Epithelial cell of esophagus (primary cell): Measurements from ENCODE around the gene FNDC3B.
"Not testable (repeated sequence)": the region's sequence is repeated elsewhere in the genome, so short reads cannot be mapped to it uniquely, and the experiment has no call there.

ENCODE experiments used
- DNase-seq: peaks from one replicate; pipeline ENCODE4 v3.0.0; 2010; ENCODE audit warnings: low read depth
- H3K4me3 ChIP-seq: 2 replicates; pipeline ENCODE4 v1.5.1; 2011; ENCODE audit warnings: mild to moderate bottlenecking, low read length, control low read depth
- TF ChIP-seq, protein P1 (sequence below): IDR thresholded peaks from 2 replicates; pipeline ENCODE4 v1.5.1; 2011; ENCODE audit warnings: low read depth, mild to moderate bottlenecking, low read length, control low read depth, inconsistent platforms; ENCODE audit not compliant: insufficient read depth; ENCODE audit errors: missing control alignments

FNDC3B gene

DNA sequence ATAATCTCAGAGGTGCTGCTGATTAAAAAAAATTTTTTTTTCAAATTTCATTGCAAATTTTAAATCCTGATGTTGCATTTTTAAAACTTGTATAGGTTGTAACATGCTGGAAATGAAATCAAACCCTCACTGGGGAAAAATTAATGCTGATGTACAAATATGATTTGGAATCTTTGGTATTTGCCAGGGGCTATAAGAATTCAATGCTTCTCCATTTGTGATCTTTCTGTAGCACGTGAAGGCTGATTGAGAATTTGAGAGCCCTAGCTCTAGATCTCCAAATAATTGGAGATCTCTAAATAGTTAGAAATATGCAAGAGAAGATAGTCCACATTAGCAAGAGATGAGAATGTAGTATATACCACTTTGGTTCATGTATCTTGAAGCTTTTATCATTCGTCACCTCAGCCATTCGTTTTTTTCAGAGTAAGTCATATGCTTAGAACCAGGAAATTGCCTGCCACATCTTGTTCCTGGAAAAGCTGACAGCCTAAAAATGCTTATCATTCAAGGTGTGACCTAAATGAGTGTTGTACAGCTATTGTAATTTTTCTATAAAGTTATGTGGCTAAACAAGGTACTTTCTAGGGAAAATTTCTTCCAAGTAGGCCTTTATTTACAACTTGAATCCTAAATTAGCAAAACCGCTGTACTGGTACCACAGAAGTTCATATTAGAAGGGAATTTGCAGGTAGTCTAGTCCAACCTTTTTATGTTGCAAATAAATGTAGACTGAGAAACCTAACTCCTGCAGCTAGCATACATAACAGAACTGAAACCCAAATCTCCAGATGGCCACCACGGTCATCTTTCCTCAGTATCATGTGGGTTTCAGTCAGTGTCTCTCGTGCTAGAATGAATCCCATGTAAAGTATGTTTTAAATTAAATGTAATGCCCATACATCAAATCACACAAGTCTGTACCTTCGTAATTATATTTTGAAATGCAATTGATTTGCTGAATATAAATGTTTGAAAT is 48.5 kb downstream of the FNDC3B start:
- TF ChIP-seq, protein P1, sequence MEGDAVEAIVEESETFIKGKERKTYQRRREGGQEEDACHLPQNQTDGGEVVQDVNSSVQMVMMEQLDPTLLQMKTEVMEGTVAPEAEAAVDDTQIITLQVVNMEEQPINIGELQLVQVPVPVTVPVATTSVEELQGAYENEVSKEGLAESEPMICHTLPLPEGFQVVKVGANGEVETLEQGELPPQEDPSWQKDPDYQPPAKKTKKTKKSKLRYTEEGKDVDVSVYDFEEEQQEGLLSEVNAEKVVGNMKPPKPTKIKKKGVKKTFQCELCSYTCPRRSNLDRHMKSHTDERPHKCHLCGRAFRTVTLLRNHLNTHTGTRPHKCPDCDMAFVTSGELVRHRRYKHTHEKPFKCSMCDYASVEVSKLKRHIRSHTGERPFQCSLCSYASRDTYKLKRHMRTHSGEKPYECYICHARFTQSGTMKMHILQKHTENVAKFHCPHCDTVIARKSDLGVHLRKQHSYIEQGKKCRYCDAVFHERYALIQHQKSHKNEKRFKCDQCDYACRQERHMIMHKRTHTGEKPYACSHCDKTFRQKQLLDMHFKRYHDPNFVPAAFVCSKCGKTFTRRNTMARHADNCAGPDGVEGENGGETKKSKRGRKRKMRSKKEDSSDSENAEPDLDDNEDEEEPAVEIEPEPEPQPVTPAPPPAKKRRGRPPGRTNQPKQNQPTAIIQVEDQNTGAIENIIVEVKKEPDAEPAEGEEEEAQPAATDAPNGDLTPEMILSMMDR, result no peak
- H3K4me3 ChIP-seq, result no peak overlapping the region
- DNase-seq, result peak; percentile 92

GRCh38 chr3:172089250-172089649 is 49.9 kb downstream of the FNDC3B start:
- H3K4me3 ChIP-seq, result no peak overlapping the region
- TF ChIP-seq, protein P1, result no peak
- DNase-seq, result peak; percentile 43

- TF ChIP-seq, protein P1, result no peak
- DNase-seq, result no peak
- H3K4me3 ChIP-seq, result no peak overlapping the region
These were observed 50.7 kb downstream of the FNDC3B start for GRCh38 chr3:172090035-172090434.

- TF ChIP-seq, protein P1, result no peak
These were observed 53.3 kb downstream of the FNDC3B start for GRCh38 chr3:172092658-172093057.

DNA sequence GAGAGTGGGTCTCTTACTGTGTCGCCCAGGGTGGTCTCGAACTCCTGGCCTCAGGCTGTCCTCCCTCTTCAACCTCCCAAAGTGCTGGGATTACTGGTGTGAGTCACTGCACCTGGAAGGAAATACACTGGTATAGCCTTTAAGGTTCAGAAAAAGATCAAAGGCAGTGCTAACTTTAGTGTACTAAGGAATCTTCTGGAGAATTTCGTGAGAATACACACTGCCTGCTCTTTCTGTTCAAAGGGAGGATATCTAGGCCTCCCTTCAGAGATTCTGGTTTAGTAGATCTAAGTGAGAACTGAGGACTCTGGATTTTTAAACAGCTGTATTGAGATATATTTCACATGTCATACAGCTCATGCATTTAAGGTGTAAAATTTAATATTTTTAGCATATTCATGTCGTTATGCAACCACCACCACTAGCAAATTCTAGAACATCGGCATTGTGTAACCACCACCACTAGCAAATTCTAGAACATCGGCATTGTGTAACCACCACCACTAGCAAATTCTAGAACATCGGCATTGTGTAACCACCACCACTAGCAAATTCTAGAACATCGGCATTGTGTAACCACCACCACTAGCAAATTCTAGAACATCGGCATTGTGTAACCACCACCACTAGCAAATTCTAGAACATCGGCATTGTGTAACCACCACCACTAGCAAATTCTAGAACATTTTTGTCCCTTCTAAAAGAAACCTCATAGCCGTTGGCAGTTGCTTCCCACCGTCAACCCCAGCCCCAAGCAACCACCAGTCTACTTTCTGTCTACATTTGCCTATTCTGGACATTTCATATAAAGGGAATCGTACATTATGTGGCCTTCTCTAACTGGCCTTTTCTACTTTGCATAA is 54.4 kb downstream of the FNDC3B start:
- not testable (repeated sequence) for H3K4me3 ChIP-seq, DNase-seq

More at GRCh38 chr3:172092658-172093057, 53.3 kb downstream of the FNDC3B start:
- no peak for DNase-seq
- H3K4me3 ChIP-seq, result no peak overlapping the region

DNA sequence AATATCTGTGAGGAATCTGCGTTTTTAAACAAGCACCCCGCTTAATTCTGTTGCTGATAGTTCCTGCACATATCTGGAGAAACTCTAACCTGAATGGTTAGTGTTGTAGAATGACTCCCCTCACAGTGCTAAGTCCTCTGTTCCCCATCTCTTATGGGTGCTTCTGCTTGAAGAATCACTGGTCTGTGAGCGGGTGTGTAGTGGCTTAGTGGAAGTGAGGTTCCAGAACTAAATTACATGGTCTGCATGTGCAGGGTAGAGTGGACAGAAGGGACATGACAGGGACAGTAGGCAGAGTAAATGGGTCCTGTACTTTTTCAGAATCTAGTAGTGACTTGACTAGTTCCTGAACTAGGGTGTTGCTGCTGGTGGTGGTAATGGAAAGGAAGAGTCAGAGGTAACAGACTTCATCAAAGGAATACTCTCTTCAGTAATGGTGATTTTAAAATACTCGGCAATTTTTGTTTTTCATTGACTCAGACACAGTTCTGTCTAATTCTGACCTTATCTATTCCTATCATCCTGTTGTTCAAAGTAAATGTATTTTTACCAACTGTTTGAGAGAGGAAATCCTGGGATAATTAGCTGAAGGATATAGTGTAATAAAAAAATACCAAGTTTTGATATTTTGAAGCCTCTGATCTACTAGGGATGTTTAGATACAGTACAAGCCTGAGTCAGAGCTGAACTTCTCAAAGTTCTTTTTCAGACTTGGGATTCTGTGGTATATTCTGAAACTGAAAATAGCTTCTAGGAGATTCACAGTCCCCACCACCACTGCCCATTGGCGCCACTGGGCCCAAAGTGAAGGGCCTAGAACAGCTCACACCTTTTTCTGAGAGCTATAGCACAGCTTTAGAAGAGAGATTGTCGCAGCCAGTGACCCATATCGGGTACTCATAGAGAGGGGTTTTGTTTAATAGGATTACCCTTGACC is 55.5 kb downstream of the FNDC3B start:
- TF ChIP-seq, protein P1, result no peak
- no peak overlapping the region for H3K4me3 ChIP-seq
- no peak for DNase-seq
